ACHN (cell line): ENCODE measurements around the gene SNAPC5.
"Not testable (repeated sequence)": the region's sequence is repeated elsewhere in the genome, so short reads cannot be mapped to it uniquely, and the experiment has no call there.

ENCODE experiments used
- DNase-seq: peaks from one replicate; pipeline ENCODE4 v3.0.0-alpha.2; 2015
- in situ Hi-C: cut with HindIII; loops from 2 replicates; pipeline ENCODE4 v1.10.0; 2017; ENCODE audit warnings: low sequenced_read_pairs, low pct_ligation_motif_present, low pct_unique_long_range_greater_than_20kb

The SNAPC5 gene, protein sequence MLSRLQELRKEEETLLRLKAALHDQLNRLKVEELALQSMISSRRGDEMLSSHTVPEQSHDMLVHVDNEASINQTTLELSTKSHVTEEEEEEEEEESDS

GRCh38 chr15:66497502-66498455, at the start of gene SNAPC5:
SNAPC5 (minus strand) TSS chr15:66497762; CDS start chr15:66497731, 31 bp downstream.
- in situ Hi-C loops: no loop called here
- DNase-seq: peak; percentile 93

DNA sequence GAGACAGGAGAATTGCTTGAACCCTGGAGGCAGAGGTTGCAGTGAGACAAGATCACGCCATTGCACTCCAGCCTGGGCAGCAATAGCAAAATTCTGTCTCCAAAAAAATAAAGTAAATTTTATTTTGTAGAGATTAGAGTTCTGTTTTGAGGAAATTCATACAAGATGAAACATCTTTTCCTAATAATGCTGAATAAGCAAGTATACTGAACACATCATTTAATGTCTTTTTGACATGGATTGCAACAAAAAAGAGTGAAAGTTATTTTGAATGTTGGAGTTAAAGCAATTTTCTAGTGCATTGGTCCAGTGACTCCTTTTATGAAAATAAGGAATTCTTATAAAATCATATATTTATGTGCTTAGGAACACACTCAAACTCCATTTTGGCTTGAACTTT, 47.7 kb upstream of the SNAPC5 start:
- in situ Hi-C loops: no loop called here
- DNase-seq: no peak

DNA sequence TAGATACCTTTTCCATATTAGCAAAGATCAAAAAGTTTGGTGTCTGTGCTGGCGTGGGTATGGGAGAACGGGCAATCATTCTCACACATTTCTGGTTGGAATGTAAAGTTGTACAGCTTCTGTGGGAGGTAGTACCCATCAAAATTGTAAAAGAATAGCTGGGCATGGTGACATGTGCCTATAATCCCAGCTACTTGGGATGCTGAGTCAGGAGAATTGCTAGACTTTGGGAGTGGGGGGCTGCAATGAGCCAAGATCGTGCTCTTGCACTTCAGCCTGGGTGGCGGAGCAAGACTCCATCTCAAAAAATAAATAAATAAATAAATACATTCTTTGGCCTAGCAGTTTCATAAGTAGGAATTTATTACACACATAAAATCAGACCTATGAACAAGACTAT, 45.3 kb upstream of the SNAPC5 start:
- in situ Hi-C loops: no loop called here

DNA sequence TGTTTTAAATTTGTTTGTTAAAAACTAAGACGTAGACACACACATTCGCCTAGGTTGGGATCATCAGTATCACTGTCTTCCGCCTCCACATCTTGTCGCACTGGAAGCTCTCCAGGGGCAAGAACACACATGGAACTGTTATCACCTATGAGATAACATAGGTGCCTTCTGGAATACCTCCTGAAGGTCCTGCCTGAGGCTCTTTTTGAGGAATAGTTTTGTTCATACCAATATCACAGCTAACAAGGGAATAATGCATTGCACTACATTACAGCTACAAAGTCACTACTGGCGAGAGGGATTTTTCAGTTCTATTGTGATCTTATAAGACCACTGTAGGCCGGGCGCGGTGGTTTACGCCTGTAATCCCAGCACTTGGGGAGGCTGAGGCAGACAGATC, 37.5 kb upstream of the SNAPC5 start:
- in situ Hi-C loops: no loop called here
- no peak for DNase-seq

More for the DNA sequence above, 45.3 kb upstream of the SNAPC5 start:
- DNase-seq: no peak

GRCh38 chr15:66524838-66525237, 27.3 kb upstream of the SNAPC5 start:
- in situ Hi-C loops: no loop called here
- no peak for DNase-seq

GRCh38 chr15:66523926-66524325, 26.4 kb upstream of the SNAPC5 start:
- in situ Hi-C loops: no loop called here
- no peak for DNase-seq

GRCh38 chr15:66515901-66516322, 18.4 kb upstream of the SNAPC5 start:
- no peak for DNase-seq
- in situ Hi-C loops: no loop called here

GRCh38 chr15:66514586-66514985, 17.0 kb upstream of the SNAPC5 start:
- DNase-seq: no peak
- in situ Hi-C loops: no loop called here

GRCh38 chr15:66508293-66508883, 10.8 kb upstream of the SNAPC5 start:
- in situ Hi-C loops: no loop called here
- peak; percentile 71 for DNase-seq

DNA sequence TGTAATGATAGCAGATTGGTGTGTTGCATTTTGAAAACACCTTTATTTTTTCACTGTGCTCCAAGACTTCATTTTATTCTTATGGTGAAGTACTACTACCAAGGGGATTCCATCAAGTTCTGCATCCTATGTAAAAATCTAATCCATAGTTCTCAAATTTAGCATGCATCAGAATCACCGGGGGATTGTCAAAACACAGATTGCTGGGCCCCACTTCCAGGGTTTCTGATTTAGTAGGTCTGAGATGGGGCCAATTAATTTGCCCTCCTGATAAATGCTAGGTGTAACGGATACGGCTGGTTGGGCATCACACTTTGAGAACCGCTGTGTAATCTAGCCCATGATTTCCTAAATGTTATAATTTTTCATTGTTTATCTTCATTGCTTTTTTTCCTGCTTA, 8.3 kb upstream of the SNAPC5 start:
- in situ Hi-C loops: no loop called here
- no peak for DNase-seq

- in situ Hi-C loops: no loop called here
Measured at GRCh38 chr15:66505430-66505811, 7.9 kb upstream of the SNAPC5 start.

DNA sequence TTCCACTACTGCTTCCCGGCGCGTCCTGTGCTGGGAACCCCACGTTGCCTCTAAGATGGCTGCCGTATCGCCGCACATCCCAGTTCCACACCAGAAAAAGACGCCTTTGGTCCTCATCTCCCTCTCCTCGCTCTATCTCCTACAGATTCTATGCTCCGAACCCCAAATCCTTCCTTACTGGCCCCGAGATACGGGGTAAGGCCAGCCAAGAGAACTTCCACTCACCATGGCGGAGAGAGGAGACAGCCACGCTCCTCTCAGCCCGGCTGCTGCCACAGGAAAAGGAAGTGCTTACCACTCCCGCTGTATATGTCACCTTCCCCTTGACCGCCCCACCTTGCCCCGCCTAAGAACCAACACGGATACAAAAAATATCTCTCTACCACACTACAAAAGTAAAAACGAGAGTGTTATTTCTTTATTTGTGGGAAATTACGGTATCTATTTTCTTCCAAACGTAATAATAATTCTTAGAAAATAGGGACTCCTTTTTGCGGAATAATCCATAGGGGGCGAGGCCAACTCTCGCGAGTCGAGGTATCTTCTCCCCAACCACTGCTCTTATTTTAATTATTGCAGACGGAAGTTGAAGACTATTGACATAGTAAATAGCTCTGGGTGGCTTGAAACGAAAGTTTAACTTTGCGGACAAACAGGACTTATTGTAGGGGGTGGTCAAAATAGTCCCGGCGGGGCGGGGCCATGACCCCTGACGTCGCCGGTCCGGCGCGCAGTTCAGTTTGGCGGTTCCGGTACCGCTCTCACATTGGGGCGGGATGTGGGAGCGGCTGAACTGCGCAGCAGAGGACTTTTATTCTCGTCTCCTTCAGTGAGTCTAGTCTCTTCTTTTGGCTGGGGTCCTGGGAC, 7.2 kb upstream of the SNAPC5 start, which contains the start of the genes RPL4 and ZWILCH:
TSS of gene RPL4 (minus strand) at position 293 of the 867 bp plus-strand sequence. CDS start at position 228, 65 bp downstream.
TSS of gene ZWILCH (plus strand) at position 764 of the 867 bp plus-strand sequence. CDS start at position 777, 13 bp downstream.
- in situ Hi-C loops: no loop called here
- peak; percentile 85 for DNase-seq

More at GRCh38 chr15:66505430-66505811, 7.9 kb upstream of the SNAPC5 start:
- peak; percentile 50 for DNase-seq

GRCh38 chr15:66503780-66504562, 6.4 kb upstream of the SNAPC5 start:
- in situ Hi-C loops: no loop called here
- no peak for DNase-seq

- DNase-seq, in situ Hi-C loops: not testable (repeated sequence)
Measured at GRCh38 chr15:66503041-66503648, 5.6 kb upstream of the SNAPC5 start.

DNA sequence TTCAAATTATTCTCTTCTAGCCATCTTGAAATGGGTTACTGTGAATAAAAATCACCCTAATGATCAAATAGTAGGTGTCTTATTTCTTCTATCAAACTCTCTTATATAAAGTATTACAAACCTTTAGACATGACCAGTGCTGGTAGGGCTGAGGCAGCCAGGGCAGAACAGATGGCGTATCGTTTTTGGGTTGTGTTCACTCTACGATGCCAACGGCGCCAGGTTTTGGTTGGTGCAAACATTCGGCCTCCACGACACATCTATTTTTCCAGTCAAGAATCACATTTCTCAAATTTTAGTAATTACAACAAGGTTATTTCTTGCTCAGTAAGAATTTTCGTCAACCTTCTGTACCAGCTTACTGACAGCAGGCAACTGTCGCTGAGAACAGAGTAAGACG, 4.9 kb upstream of the SNAPC5 start:
- no peak for DNase-seq
- in situ Hi-C loops: no loop called here

GRCh38 chr15:66500346-66500745, 2.8 kb upstream of the SNAPC5 start:
- DNase-seq, in situ Hi-C loops: not testable (repeated sequence)
